Right ventricle myocardium inferior (tissue), 1 donor: Measurements from ENCODE around the gene CPB2. TPM values are rescaled to one million over a fixed set of nuclear protein-coding genes. Genes with fewer than 3 reads are reported as not detected.
A peak's percentile ranks its signal among the peaks of the same experiment; 100 is the strongest.

ENCODE experiments used
- ATAC-seq: fragments of 200-7000 bp; cut with Tn5 transposase; one replicate; pipeline ENCODE4 v1.9.1; 2020; ENCODE audit warnings: mild to moderate bottlenecking, moderate library complexity
- DNase-seq: peaks from one replicate; pipeline ENCODE4 v3.0.0; 2021; ENCODE audit errors: missing footprints
- intact Hi-C: fragments of 100-400 bp; cut with DNase I; formaldehyde crosslinking; loops from one replicate; pipeline ENCODE4 v1.11.0; 2022
- total RNA-seq: library from RNA; stranded (reverse); fragmentation: NEBNext Ultra II Directional; extraction: Animal tissue kit (Norgen Biotek cat#: 25700); gene quantifications from one replicate; pipeline ENCODE4 v1.2.1, GENCODE V29; 2021
- donor health status: DM: no; HTN: yes; CAD: no; lungs with severe emphysema.

Gene CPB2
- total RNA-seq, 1 donor from 2014 or later: not detected

DNA sequence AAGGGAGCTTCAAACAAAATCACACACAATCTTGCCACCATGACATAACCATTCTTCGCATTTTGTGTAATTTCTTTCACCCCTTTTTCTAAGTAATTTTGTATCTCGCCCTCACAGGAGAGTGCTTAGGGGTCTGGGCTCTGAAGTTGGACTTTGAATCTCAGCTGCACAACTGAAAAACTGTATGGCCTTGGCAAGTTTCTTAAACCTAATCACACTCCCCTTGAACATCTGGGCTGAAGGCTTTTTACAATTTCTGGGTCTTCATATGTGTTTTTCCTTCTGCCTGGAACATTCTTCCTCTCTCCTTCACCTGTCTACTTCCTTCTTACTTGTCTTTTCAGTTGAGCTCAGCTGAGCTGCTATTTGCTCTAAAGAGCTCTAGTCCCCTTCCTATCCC, 24.3 kb upstream of the CPB2 start:
- ATAC-seq (no peak), DNase-seq (no peak)
- intact Hi-C loops: no loop called here

DNA sequence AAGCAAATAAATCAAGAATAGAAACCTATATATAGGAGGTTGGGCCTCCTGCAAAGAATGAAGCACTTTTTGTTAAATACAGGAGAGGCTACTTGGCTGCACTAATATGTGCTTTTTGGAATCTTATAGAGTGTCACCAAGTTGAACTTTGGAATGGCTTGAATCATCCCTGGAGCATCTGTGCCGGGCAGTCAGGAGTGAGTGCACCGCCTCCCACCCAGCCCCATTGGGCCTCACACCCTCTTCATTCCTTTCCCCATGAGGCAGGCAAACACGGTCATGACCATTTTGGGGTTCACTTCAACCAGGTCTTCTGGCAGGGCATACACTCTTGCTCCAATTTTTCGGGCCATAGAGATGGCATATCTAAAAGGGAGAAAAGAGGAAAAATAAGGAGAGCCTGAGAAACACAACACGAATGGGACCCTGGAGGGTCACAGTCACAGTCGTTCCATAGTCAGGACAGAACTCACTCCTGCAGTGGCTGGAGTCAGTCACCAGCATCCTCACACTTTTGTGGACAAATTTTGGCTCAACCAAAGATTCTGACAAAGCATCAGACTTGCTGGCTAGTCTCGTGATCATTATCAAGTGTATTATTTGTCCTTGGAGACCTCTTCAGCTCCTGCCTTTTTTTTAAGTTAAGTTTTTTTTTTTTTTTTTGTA, 22.7 kb upstream of the CPB2 start:
- no peak for DNase-seq
- no peak for ATAC-seq
- intact Hi-C loops: loop anchor here (2.0 kb wide), 1 partner anchor 321 kb away; no protein-coding TSS in a partner anchor

DNA sequence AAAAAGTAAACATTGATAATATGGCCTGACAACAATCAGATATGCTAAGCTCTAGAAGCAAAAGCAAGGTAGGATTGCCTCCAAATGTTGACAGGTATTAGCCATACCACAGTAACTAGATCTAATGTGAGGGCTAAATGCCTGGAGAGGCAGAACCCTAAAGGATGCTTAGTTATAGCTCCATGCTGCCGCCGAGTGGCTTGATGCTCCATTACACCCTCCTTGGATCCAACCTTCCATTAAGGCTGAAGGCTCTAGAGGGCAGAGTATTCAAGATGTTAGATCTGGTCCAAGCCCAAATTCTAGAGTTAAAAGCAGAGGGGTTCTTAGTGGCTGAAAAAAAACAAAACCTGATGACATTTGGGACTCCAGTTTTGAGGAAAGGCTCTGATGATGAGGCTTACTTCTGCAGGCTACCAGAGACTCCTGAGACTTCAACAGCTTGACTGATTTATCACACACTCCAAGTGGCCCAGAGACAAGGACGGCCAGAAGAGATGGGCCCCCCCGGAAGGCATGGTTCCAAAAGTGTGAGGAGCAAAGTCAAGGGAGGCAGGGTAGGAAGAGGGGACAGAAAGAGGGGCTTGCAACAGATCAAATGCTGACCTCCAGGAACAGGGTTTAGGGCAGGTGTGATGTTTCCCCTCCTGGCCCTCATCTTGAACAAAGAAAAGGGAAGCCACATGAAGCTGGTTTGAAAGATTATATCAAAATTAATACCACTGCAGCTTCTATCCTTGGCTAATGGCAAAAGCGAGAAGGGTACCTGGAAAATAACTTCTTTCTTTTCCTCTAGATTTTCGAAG, 21.9 kb upstream of the CPB2 start:
- ATAC-seq (peak; percentile 81), DNase-seq (peak; percentile 71)
- intact Hi-C loops: loop anchor here (2.0 kb wide), 1 partner anchor 320 kb away; no protein-coding TSS in a partner anchor

DNA sequence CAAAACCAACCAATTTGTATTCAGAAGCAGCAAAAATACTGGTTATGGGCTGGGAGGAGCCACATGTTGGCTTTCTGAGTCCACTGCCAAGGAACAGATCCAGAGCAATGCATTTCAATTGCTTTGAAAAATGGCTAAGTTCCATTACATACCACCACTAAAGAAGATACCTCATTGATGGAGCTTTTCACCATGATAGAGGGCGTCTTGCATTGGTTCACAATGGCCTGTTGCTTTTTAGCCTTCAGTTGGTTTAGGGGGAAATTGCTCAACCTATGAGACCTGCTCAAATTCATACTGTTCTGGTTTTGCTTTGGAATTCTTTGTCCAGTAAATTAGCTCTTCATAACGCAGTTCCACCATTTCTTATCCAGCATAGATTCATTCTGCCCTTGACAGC, 21.2 kb upstream of the CPB2 start:
- DNase-seq (no peak), ATAC-seq (no peak)
- intact Hi-C loops: loop anchor here (2.0 kb wide), 1 partner anchor 319 kb away; no protein-coding TSS in a partner anchor

DNA sequence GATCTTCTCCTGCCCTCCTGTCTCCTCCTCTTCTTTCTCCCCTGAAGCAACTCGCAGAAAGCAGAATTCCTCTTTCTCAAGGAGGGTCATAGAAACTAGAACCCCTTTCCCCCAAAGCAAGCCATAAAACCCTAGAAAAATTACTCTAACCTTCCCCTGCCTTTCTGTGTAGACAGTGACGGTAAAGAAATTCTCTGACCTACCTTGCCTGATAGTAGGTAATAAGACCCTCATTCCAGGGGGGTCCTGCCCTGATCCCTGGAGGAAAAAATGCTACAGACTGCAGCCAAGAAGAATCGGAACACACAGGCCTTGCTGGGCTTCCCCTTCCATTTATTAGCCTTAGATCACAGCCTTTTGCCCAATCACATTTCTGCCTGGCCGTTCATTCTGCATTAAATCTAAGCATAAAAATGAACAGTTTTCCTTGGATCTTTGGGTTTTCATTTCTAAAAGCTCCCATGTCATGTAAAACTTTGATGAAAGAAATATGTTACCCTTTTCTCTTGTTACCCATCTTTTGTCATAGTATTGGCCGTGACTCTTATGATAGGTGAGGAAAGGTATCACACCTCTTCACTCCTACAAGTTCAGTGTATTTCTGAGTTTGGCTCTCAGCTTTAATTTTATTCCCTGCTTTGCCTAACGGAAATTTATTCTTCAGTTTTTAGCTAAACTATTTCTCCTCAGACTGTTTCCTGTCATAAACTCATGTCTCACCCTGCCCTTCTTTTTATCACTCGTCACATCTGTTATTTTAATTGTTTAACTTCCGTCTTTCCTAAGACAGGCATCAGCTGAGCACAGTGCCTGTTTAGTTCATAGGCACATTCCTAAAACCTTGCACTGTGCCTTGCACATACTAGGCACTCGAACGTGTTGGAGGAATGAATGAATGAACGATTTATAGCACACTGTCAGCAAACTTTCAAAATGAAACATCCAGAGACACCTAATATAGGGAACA, 20.4 kb upstream of the CPB2 start:
- intact Hi-C loops: no loop called here
- no peak for DNase-seq
- ATAC-seq: no peak

GRCh38 chr13:46124531-46124966, 19.7 kb upstream of the CPB2 start:
- DNase-seq: no peak
- intact Hi-C loops: no loop called here
- ATAC-seq: no peak

DNA sequence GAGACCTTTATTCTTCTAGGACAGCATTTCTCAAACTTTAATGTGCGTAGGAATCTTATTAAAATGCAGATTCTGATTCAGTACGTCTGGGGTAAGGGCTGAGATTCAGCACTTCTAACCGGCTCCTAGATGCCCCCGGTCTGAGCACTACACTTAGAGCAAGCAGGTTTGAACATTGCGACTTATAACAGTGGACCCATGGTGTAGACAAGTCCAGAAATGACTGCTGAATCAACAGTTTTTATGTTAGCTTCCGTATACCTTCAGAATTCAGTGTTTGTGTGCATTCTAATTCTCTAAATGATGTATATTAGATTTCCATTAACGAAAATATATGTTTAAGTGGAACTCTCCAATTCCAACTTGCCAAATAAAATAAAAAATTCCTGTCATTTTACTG, 17.5 kb upstream of the CPB2 start:
- ATAC-seq (no peak), DNase-seq (no peak)
- intact Hi-C loops: no loop called here

DNA sequence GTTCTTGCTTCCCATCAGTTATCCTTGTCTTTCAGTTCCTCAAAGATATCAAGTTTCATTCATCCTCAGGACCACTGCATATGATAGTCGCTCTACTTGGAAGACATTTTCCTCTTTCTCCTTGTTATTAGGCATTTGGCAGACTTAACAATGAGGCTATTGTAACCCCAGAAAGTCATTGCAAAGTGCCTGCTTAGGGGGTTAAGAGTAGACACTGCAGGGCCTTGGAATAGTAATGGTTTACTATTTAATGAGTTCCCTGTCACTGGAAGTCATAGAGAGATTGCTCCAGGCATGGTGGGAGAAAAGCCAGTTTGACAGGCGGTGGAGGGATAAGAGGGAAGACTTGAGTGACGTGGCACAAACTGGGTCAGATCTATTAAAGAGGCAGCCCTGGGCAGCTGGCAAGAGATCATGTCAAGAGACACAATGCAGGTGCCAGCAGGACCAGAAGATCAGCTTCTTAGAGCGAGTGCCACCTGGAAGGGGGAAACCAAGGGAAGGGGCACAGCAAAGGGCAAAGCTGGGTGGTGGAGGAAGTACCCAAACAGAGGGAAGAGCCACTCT, 16.8 kb upstream of the CPB2 start:
- intact Hi-C loops: no loop called here
- DNase-seq (no peak), ATAC-seq (peak; percentile 34)

- intact Hi-C loops: no loop called here
- DNase-seq (no peak), ATAC-seq (peak; percentile 55)
Observed at GRCh38 chr13:46121033-46121432, 16.2 kb upstream of the CPB2 start.

DNA sequence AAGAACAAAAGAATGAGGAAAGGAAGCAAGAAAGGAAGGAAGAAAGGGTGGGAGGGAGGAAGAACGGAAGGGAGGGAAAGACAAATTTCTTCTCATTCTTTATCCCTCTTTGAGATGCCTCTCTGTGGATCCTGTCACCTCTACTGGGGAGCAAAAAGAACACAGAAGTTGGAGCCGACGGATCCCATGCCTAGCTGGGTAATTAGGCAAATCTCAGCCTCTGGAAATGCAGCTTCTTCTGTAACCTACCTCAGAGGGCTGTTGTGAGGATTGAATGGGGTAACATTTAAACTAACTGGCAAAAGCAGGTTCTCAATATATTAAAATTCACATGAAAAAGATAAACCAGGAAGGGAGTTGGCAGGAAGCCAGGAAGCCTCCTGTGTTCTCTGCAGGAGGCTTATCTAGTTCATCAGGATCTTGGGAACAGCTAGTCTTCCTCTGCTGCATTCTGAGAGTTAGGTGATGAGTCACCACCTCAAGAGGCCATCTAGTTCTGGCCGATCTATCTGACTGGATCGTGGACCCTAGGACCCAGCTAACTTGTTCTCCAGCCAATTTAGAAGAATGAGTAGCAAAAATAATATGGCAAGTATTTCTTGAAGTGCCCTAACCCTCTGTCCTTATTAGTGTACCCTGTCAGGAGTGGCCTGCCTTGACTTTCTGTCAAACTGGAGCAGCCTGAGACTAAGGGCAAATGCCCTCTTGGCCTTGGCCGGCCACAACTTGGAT, 15.2 kb upstream of the CPB2 start:
- ATAC-seq: peak; percentile 67

DNA sequence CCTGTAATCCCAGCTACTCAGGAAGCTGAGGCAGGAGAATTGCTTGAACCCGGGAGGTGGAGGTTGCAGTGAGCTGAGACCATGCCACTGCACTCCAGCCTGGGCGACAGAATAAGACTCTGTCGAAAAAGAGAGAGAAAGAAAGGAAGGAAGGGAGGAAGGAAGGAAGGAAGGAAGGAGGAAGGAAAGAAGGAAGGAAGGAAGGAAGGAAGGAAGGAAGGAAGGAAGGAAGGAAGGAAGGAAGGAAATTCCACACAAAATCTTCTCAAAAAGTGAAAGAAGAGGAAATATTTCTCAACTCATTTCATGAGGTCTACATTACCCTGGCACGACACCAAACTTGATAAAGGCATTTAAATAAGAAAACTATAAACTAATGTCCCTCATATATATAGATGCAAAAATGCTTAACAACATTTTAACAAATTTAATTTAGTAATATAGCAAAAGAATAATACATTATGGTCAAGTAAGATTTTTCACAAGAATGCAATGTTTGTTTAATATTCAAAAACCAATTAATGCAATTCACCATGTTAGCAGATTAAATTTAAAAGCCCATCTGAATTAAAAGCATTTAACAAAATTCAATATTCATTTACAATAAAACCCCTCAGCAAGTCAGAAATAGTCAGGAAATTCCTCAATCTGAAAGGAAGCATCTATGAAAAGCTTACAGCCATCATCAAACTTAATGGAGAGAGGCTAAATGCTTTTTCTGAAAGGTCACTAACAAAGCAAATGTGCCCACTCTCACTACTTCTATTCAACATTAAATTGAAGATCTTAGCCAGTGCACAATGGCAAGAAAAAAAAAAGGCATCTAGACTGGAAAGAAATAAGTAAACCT, 12.0 kb upstream of the CPB2 start:
- DNase-seq: no peak
- intact Hi-C loops: no loop called here

More for the DNA sequence above, 15.2 kb upstream of the CPB2 start:
- DNase-seq: no peak
- intact Hi-C loops: no loop called here

GRCh38 chr13:46114613-46115012, 9.8 kb upstream of the CPB2 start:
- no peak for DNase-seq
- intact Hi-C loops: no loop called here

More for the DNA sequence above, 12.0 kb upstream of the CPB2 start:
- ATAC-seq: no peak

DNA sequence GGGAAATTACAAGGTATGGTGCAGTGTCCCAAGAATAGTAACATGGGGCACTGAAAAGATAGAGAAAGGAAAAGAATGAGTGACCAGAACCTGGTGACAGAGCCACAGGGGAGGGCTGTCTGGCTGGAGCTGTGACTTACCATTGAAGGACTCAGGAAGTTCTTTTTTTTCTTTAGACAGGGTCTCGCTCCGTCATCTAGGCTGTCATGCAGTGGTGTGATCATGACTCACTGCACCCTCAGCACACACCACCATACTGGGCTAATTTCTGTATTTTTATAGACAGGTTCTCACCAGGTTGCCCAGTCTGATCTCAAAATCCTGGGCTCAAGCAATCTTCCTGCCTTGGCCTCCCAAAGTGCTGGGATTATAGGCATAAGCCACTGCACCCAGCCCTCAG, 8.8 kb upstream of the CPB2 start:
- intact Hi-C loops: no loop called here
- DNase-seq (no peak), ATAC-seq (no peak)

More at GRCh38 chr13:46114613-46115012, 9.8 kb upstream of the CPB2 start:
- ATAC-seq: no peak

GRCh38 chr13:46111151-46111550, 6.3 kb upstream of the CPB2 start:
- no peak for ATAC-seq
- DNase-seq: no peak
- intact Hi-C loops: no loop called here

DNA sequence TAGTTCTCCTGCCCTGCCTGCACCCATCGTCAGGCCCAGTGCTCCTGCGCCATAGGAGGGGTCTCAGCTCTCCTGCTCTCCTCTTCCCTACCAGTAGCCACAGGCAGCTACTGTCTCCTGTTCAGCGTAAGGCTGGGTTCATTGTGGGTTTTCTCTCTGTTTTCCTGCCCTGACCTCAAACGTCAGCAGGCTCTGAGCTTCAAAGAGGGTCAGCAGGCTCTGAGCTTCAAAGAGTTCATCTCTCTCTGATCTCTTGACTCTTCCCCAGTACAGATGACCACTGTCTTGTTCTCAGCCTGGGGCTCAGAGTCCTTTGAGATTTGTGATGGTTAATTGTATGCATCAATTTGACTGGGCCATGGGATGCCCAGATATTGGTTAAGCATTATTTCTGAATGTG, 4.6 kb upstream of the CPB2 start:
- no peak for DNase-seq
- no peak for ATAC-seq
- intact Hi-C loops: no loop called here

GRCh38 chr13:46106839-46107371, 2.1 kb upstream of the CPB2 start:
- intact Hi-C loops: no loop called here
- no peak for ATAC-seq
- no peak for DNase-seq

DNA sequence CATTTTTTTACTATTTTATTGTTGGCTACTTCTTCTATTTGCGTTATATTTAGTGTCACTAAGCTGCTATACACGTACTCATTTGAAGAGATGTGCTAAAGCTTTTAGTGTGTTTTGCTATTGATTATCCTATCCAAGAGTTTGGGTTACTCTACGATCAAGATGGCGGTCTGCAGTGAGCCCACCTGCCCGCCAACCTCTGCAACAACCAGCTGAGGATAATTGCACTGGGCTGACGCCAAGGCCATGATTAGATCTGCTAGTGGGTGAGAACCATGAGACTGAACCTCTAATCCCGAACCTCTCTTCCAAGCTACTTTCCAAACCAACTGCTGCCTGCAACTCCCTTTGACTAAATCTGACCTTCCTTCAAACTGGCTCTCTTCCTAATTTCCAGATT, 1.8 kb downstream of the CPB2 start:
- ATAC-seq (no peak), DNase-seq (no peak)
- intact Hi-C loops: no loop called here
